DMS53 (cell line): ENCODE data around the gene ZFTA.
A peak's percentile ranks its signal among the peaks of the same experiment; 100 is the strongest.

ENCODE experiments used
- DNase-seq: peaks from one replicate; lab custom pipeline; 2025; lab: John Stamatoyannopoulos, UW

ZFTA gene

GRCh38 chr11:63749624-63750023 lies 19.0 kb downstream of the ZFTA start:
- no peak for DNase-seq

GRCh38 chr11:63747011-63747410 lies 21.6 kb downstream of the ZFTA start:
- no peak for DNase-seq

- DNase-seq: peak; percentile 12
These were observed 23.0 kb downstream of the ZFTA start for GRCh38 chr11:63745304-63746170.

- DNase-seq: peak; percentile 79
These were observed 29.7 kb downstream of the ZFTA start for GRCh38 chr11:63738720-63739360.

- peak; percentile 11 for DNase-seq
These were observed 30.9 kb downstream of the ZFTA start for GRCh38 chr11:63737718-63738117.

- no peak for DNase-seq
These were observed 31.7 kb downstream of the ZFTA start for GRCh38 chr11:63736864-63737263.

DNA sequence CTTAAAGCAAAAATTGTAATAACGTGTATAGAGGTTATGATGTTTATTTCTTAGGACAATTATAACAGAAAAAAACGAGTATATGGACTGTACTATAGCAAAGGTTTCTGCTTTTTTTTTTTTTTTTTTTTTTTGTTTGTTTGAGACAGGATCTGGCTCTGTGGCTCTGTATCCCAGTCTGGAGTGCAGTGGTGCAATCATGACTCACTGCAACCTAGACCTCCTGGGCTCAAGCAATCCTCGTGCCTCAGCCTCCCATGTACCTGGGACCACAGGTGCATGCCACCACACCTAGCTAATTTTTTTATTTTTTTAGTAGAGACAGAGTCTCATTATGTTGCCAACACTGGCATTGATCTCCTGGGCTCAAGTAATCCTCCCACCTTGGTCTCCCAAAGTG lies 39.2 kb downstream of the ZFTA start:
- peak; percentile 6 for DNase-seq

DNA sequence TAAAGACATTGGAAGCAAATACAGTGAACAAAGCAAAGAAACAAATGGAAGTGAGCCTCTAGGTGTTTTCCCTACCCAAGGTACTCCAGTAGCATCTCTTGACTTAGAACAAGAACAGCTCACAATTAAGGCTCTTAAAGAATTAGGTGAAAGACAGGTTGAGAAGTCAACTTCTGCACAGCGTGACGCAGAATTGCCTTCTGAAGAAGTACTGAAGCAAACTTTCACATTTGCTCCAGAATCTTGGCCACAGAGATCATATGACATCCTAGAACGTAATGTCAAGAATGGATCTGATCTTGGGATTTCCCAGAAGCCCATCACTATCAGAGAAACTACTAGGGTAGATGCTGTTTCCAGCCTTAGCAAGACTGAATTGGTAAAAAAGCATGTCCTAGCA lies 48.0 kb downstream of the ZFTA start:
- DNase-seq: no peak

- no peak for DNase-seq
These were observed 48.6 kb downstream of the ZFTA start for GRCh38 chr11:63719987-63720386.

GRCh38 chr11:63719001-63719400 lies 49.6 kb downstream of the ZFTA start:
- DNase-seq: no peak
